WTC11 (cell line): ENCODE measurements around the gene CDCP1.

Experiments
- FOXK1 ChIP-seq: sonication (generic); formaldehyde crosslinking; IDR thresholded peaks from 2 replicates; pipeline ENCODE4 v1.8.0; 2022; ENCODE audit warnings: mild to moderate bottlenecking, moderate library complexity, missing genetic modification reagents
- MYBL2 ChIP-seq: sonication (generic); formaldehyde crosslinking; IDR thresholded peaks from 2 replicates; pipeline ENCODE4 v1.8.1; 2023; ENCODE audit warnings: mild to moderate bottlenecking, moderate library complexity, missing genetic modification reagents
- TCF7 ChIP-seq: sonication (generic); formaldehyde crosslinking; IDR thresholded peaks from 2 replicates; pipeline ENCODE4 v1.8.0; 2022; ENCODE audit warnings: mild to moderate bottlenecking, low read depth, missing genetic modification reagents, moderate library complexity
- TEAD4 ChIP-seq: sonication (generic); formaldehyde crosslinking; IDR thresholded peaks from 2 replicates; pipeline ENCODE4 v1.8.0; 2022; ENCODE audit warnings: mild to moderate bottlenecking, missing genetic modification reagents
- TF ChIP-seq, protein P1 (sequence below): sonication (generic); formaldehyde crosslinking; IDR thresholded peaks from 2 replicates; pipeline ENCODE4 v1.8.0; 2022; ENCODE audit warnings: mild to moderate bottlenecking, missing genetic modification reagents
- TF ChIP-seq, protein P2 (sequence below): fragments of 200-600 bp; IDR thresholded peaks from 2 replicates; pipeline ENCODE4 v1.8.0; 2022; ENCODE audit warnings: antibody characterized with exemption

DNA sequence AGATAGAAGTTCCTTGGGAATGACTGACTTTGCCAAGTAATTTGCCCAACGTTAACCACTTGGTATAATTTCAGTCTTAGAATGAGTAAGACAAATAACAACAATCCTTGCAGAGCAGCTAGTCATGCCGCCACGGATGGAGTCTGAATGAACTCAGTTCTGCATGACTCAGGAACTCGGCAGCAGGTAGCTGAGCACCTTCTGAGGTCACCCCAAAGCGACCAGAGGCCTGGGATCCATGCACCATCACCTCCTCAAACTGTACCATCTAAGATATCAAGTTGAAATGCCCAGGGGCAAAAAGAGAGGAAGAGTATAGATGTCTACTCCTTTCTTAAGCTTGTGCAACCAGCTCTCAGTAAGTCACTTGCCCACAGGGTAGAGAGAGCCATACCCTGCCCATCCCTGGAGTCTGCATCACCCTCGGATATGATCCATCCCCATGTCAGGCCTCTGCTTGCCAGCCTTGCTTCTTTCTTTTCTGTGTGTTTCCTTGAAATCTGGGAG lies 8.5 kb upstream of the CDCP1 start:
- TF ChIP-seq TCF7 (CRISPR knock-in tag) (no peak), MYBL2 (CRISPR knock-in tag) (no peak), TEAD4 (CRISPR knock-in tag) (no peak), FOXK1 (CRISPR knock-in tag) (no peak)
- TF ChIP-seq, protein P1, sequence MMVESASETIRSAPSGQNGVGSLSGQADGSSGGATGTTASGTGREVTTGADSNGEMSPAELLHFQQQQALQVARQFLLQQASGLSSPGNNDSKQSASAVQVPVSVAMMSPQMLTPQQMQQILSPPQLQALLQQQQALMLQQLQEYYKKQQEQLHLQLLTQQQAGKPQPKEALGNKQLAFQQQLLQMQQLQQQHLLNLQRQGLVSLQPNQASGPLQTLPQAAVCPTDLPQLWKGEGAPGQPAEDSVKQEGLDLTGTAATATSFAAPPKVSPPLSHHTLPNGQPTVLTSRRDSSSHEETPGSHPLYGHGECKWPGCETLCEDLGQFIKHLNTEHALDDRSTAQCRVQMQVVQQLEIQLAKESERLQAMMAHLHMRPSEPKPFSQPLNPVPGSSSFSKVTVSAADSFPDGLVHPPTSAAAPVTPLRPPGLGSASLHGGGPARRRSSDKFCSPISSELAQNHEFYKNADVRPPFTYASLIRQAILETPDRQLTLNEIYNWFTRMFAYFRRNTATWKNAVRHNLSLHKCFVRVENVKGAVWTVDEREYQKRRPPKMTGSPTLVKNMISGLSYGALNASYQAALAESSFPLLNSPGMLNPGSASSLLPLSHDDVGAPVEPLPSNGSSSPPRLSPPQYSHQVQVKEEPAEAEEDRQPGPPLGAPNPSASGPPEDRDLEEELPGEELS (CRISPR knock-in tag), result no peak
- TF ChIP-seq, protein P2, sequence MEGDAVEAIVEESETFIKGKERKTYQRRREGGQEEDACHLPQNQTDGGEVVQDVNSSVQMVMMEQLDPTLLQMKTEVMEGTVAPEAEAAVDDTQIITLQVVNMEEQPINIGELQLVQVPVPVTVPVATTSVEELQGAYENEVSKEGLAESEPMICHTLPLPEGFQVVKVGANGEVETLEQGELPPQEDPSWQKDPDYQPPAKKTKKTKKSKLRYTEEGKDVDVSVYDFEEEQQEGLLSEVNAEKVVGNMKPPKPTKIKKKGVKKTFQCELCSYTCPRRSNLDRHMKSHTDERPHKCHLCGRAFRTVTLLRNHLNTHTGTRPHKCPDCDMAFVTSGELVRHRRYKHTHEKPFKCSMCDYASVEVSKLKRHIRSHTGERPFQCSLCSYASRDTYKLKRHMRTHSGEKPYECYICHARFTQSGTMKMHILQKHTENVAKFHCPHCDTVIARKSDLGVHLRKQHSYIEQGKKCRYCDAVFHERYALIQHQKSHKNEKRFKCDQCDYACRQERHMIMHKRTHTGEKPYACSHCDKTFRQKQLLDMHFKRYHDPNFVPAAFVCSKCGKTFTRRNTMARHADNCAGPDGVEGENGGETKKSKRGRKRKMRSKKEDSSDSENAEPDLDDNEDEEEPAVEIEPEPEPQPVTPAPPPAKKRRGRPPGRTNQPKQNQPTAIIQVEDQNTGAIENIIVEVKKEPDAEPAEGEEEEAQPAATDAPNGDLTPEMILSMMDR, result no peak
